NOMO-1 treated with dmso at 0.1 percent for 144 hours (cell line): ENCODE results near the gene MRPL42.
"Not testable (repeated sequence)": the region's sequence is repeated elsewhere in the genome, so short reads cannot be mapped to it uniquely, and the experiment has no call there.

Experiments used
- DNase-seq: peaks from one replicate; lab custom pipeline; 2025; ENCODE audit not compliant: unreplicated experiment; lab: John Stamatoyannopoulos, UW

MRPL42 gene

GRCh38 chr12:93443576-93443975 lies 23.7 kb upstream of the MRPL42 start:
- no peak for DNase-seq

GRCh38 chr12:93447555-93448290 lies 19.6 kb upstream of the MRPL42 start:
- no peak for DNase-seq

GRCh38 chr12:93448796-93449195 lies 18.5 kb upstream of the MRPL42 start:
- DNase-seq, result no peak

GRCh38 chr12:93449277-93449676 lies 18.0 kb upstream of the MRPL42 start:
- no peak for DNase-seq

- no peak for DNase-seq
These were observed 15.7 kb upstream of the MRPL42 start for GRCh38 chr12:93451423-93452158.

- no peak for DNase-seq
These were observed 13.7 kb upstream of the MRPL42 start for GRCh38 chr12:93453633-93454032.

- DNase-seq, result no peak
These were observed 11.2 kb upstream of the MRPL42 start for GRCh38 chr12:93456077-93456476.

GRCh38 chr12:93459097-93459496 lies 8.2 kb upstream of the MRPL42 start:
- DNase-seq, result no peak

- no peak for DNase-seq
These were observed 7.3 kb upstream of the MRPL42 start for GRCh38 chr12:93460003-93460402.

GRCh38 chr12:93460902-93461301 lies 6.4 kb upstream of the MRPL42 start:
- DNase-seq, result peak; percentile 34

GRCh38 chr12:93461503-93461902 lies 5.8 kb upstream of the MRPL42 start:
- no peak for DNase-seq

GRCh38 chr12:93465841-93466240 lies 1.5 kb upstream of the MRPL42 start:
- no peak for DNase-seq

- no peak for DNase-seq
These were observed 526 bp upstream of the MRPL42 start for GRCh38 chr12:93466625-93467350.

GRCh38 chr12:93468008-93468371 lies 676 bp downstream of the MRPL42 start:
- DNase-seq, result no peak

GRCh38 chr12:93469386-93469785 lies 2.1 kb downstream of the MRPL42 start:
- DNase-seq, result no peak

GRCh38 chr12:93476555-93476954 lies 9.2 kb downstream of the MRPL42 start:
- DNase-seq, result no peak

- no peak for DNase-seq
These were observed 15.4 kb downstream of the MRPL42 start for GRCh38 chr12:93482721-93483120.

- no peak for DNase-seq
These were observed 16.0 kb downstream of the MRPL42 start for GRCh38 chr12:93483151-93483807.

GRCh38 chr12:93484315-93484981 lies 17.1 kb downstream of the MRPL42 start:
- no peak for DNase-seq

- not testable (repeated sequence) for DNase-seq
These were observed 25.5 kb downstream of the MRPL42 start for GRCh38 chr12:93492808-93493207.

- no peak for DNase-seq
These were observed 26.8 kb downstream of the MRPL42 start for GRCh38 chr12:93494096-93494495.
